CD14-positive monocyte (primary cell): ENCODE measurements around the gene LEPROT. TPM values are rescaled to one million over a fixed set of nuclear protein-coding genes. Genes with fewer than 3 reads are reported as not detected.

Experiments used
- DNase-seq, 3 donors: peaks; one replicate each; pipeline ENCODE4 v3.0.0-alpha.2; 2011 to 2022
- H2AFZ ChIP-seq: 2 replicates; pipeline ENCODE4 v1.6.0; 2012; ENCODE audit warnings: mild to moderate bottlenecking, low read depth, low read length, inconsistent platforms; ENCODE audit not compliant: insufficient read depth, poor library complexity, severe bottlenecking
- H3K27ac ChIP-seq, 2 donors: 1 replicate in 1 of 2; 2 replicates in 1 of 2; pipeline ENCODE4 v1.5.1; 2012 to 2013; ENCODE audit warnings: low read length in 2 of 2, control low read depth in 1 of 2, inconsistent platforms in 1 of 2, low read depth in 1 of 2, mild to moderate bottlenecking in 1 of 2
- H3K27me3 ChIP-seq, 2 donors: one replicate each; pipeline versions ENCODE4 v1.6.0 to v1.6.1; 2011 to 2013; ENCODE audit warnings: low read length in 2 of 2; ENCODE audit not compliant: control insufficient read depth in 2 of 2, insufficient read depth in 2 of 2
- H3K36me3 ChIP-seq, 2 donors: replicated peaks in 1 of 2; 1 replicate in 1 of 2; 2 replicates in 1 of 2; pipeline versions ENCODE4 v1.5.1 to v1.6.1; 2012 to 2013; ENCODE audit warnings: low read length in 2 of 2, control low read depth in 1 of 2, inconsistent platforms in 1 of 2, mild to moderate bottlenecking in 1 of 2; ENCODE audit not compliant: insufficient read depth in 2 of 2, control insufficient read depth in 1 of 2
- H3K4me1 ChIP-seq, 2 donors: 1 replicate in 1 of 2; 2 replicates in 1 of 2; pipeline versions ENCODE4 v1.5.1 to v1.6.1; 2012 to 2013; ENCODE audit warnings: low read length in 2 of 2, control low read depth in 1 of 2, inconsistent platforms in 1 of 2, mild to moderate bottlenecking in 1 of 2, moderate library complexity in 1 of 2; ENCODE audit not compliant: insufficient read depth in 2 of 2, control insufficient read depth in 1 of 2
- H3K4me2 ChIP-seq: replicated peaks from 2 replicates; pipeline ENCODE3; 2012; ENCODE audit warnings: low read length, moderate library complexity, mild to moderate bottlenecking; ENCODE audit not compliant: poor library complexity, severe bottlenecking; ENCODE audit errors: extremely low read depth
- H3K4me3 ChIP-seq, 3 experiments: fragments of 200-600 bp in 1 of 3; sonication (generic) in 1 of 3; replicated peaks in 1 of 3; 1 replicate in 2 of 3; 2 replicates in 1 of 3; pipeline ENCODE4 v1.5.1; 2011 to 2013; ENCODE audit warnings: low read length in 3 of 3, mild to moderate bottlenecking in 3 of 3, control low read depth in 2 of 3, low read depth in 2 of 3, inconsistent platforms in 1 of 3, moderate library complexity in 1 of 3
- H3K79me2 ChIP-seq: 2 replicates; pipeline ENCODE4 v1.6.0; 2012; ENCODE audit warnings: mild to moderate bottlenecking, control low read depth, inconsistent platforms, low read length, moderate library complexity; ENCODE audit not compliant: insufficient read depth
- H3K9ac ChIP-seq: 2 replicates; pipeline ENCODE4 v1.6.0; 2017; ENCODE audit warnings: low read length, mild to moderate bottlenecking; ENCODE audit not compliant: insufficient read depth, poor library complexity, severe bottlenecking
- H3K9me3 ChIP-seq, 2 donors: replicated peaks in 1 of 2; 1 replicate in 1 of 2; 2 replicates in 1 of 2; pipeline versions ENCODE4 v1.5.1 to v1.6.1; 2012 to 2013; ENCODE audit warnings: low read length in 2 of 2, control low read depth in 1 of 2; ENCODE audit not compliant: control insufficient read depth in 1 of 2, insufficient read depth in 1 of 2
- H4K20me1 ChIP-seq: 2 replicates; pipeline ENCODE4 v1.6.0; 2012; ENCODE audit warnings: mild to moderate bottlenecking, low read length, control low read depth, moderate library complexity; ENCODE audit not compliant: insufficient read depth
- H3K27ac Mint-ChIP-seq, 7 donors: one replicate each; pipeline ENCODE4 v1.8.0; 2020; ENCODE audit warnings: mild to moderate bottlenecking in 7 of 7, mixed read lengths in 7 of 7, moderate library complexity in 6 of 7, inconsistent platforms in 2 of 7
- H3K27me3 Mint-ChIP-seq, 3 donors: one replicate each; pipeline ENCODE4 v1.8.0; 2021 to 2022; ENCODE audit warnings: low read depth in 3 of 3, mild to moderate bottlenecking in 3 of 3, mixed read lengths in 3 of 3, moderate library complexity in 3 of 3, inconsistent platforms in 1 of 3
- H3K36me3 Mint-ChIP-seq, 2 donors: one replicate each; pipeline ENCODE4 v1.8.0; 2020; ENCODE audit warnings: mixed read lengths in 2 of 2, inconsistent platforms in 1 of 2, mild to moderate bottlenecking in 1 of 2
- H3K4me1 Mint-ChIP-seq: one replicate; pipeline ENCODE4 v1.8.0; 2020; ENCODE audit warnings: mild to moderate bottlenecking, mixed read lengths
- H3K4me3 Mint-ChIP-seq, 2 donors: one replicate each; pipeline ENCODE4 v1.8.0; 2020; ENCODE audit warnings: mild to moderate bottlenecking in 2 of 2, mixed read lengths in 2 of 2, moderate library complexity in 1 of 2
- H3K9me3 Mint-ChIP-seq, 7 donors: one replicate each; pipeline ENCODE4 v1.8.0; 2020 to 2022; ENCODE audit warnings: mixed read lengths in 7 of 7, mild to moderate bottlenecking in 6 of 7, moderate library complexity in 6 of 7, inconsistent platforms in 2 of 7
- WGBS: methylation state at CpG from one replicate; pipeline ENCODE4 v1.1.5; 2013; ENCODE audit warnings: missing lambda C conversion rate; ENCODE audit not compliant: insufficient coverage; 5-methylcytosine and 5-hydroxymethylcytosine counted together
- intact Hi-C, 2 donors: fragments of 100-400 bp; cut with micrococcal nuclease; formaldehyde crosslinking; loops; one replicate each; pipeline versions ENCODE4 v1.15.0 to v1.15.1; 2023
- polyA plus RNA-seq, 3 donors: library from polyadenylated mRNA; depleted of rRNA in 1 of 3; unstranded in 2 of 3; stranded (reverse) in 1 of 3; fragments of 300-500 nt in 2 of 3; fragments of >200 nt in 1 of 3; fragmentation: Illumina TruSeq in 2 of 3; gene quantifications; 1 replicate in 2 of 3; 2 replicates in 1 of 3; pipeline ENCODE4 v1.2.3, GENCODE V29; 2012 to 2021
- TF ChIP-seq, protein P1 (sequence below): fragments of 200-600 bp; IDR thresholded peaks from one replicate; pipeline ENCODE4 v1.8.0; 2022; ENCODE audit warnings: antibody characterized with exemption, mild to moderate bottlenecking

LEPROT gene
- polyA plus RNA-seq, 3 donors: 56.3 to 75.0 (median 74.7) TPM

DNA sequence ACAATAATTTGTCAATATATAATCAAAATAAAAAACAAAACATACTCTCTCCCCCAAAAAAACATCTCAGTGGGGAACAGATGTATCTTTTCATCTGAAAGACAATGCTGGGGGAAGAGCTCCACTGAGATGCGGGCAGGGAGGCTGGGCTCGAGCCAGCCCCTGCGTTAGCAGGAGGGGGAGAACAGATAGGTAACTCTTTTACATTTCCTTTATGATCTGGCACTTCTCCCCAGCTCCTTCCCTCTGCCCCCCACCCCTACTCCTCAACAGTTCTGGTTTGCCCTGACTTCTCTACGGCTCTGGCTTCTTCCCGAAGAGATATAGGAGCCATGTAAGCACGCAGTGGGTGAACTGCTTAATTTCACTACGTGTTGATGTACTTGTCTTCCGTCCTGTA, 12.4 kb downstream of the LEPROT start:
- H3K36me3 ChIP-seq: peaks cover 51 to 85% of the 10 kb centered on the region in 2 donors
- peaks cover 62 to 64% of the 10 kb centered on the region in 2 donors for H3K36me3 Mint-ChIP-seq
- H2AFZ ChIP-seq: no peak overlapping the region
- H3K9ac ChIP-seq: no peak overlapping the region
- no peaks in the 10 kb centered on the region for H3K27me3 Mint-ChIP-seq
- no CpG with 5 or more reads among the region's 8 CpGs for WGBS
- H3K27me3 ChIP-seq: no peaks in the 10 kb centered on the region
- H3K9me3 ChIP-seq: no peaks in the 10 kb centered on the region
- H3K4me2 ChIP-seq: no peak overlapping the region
- intact Hi-C loops: no loop called here
- no peak overlapping the region for H3K27ac ChIP-seq
- DNase-seq: no peak
- H3K79me2 ChIP-seq: peaks cover 7% of the 10 kb centered on the region
- H3K4me1 Mint-ChIP-seq: peaks cover 19% of the 10 kb centered on the region
- no peak overlapping the region for H3K27ac Mint-ChIP-seq
- peaks cover 0 to 2% (median 0%) of the 10 kb centered on the region in 7 donors for H3K9me3 Mint-ChIP-seq
- TF ChIP-seq, protein P1, sequence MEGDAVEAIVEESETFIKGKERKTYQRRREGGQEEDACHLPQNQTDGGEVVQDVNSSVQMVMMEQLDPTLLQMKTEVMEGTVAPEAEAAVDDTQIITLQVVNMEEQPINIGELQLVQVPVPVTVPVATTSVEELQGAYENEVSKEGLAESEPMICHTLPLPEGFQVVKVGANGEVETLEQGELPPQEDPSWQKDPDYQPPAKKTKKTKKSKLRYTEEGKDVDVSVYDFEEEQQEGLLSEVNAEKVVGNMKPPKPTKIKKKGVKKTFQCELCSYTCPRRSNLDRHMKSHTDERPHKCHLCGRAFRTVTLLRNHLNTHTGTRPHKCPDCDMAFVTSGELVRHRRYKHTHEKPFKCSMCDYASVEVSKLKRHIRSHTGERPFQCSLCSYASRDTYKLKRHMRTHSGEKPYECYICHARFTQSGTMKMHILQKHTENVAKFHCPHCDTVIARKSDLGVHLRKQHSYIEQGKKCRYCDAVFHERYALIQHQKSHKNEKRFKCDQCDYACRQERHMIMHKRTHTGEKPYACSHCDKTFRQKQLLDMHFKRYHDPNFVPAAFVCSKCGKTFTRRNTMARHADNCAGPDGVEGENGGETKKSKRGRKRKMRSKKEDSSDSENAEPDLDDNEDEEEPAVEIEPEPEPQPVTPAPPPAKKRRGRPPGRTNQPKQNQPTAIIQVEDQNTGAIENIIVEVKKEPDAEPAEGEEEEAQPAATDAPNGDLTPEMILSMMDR: no peak
- peaks cover 56% of the 10 kb centered on the region for H4K20me1 ChIP-seq
- H3K4me1 ChIP-seq: peaks cover 6 to 8% of the 10 kb centered on the region in 2 donors
- no peak overlapping the region for H3K4me3 Mint-ChIP-seq
- H3K4me3 ChIP-seq: no peak overlapping the region

- H3K4me1 ChIP-seq: peaks cover 6 to 8% of the 10 kb centered on the region in 2 donors
- no CpG with 5 or more reads among the region's 1 CpG for WGBS
- H3K27ac ChIP-seq: no peak overlapping the region
- peaks cover 7% of the 10 kb centered on the region for H3K79me2 ChIP-seq
- intact Hi-C loops: no loop called here
- H2AFZ ChIP-seq: no peak overlapping the region
- H3K9ac ChIP-seq: no peak overlapping the region
- Mint-ChIP-seq H3K27me3 (no peaks in the 10 kb centered on the region), H3K36me3 (peaks cover 52 to 54% of the 10 kb centered on the region in 2 donors), H3K9me3 (no peaks in the 10 kb centered on the region), H3K4me1 (peaks cover 13% of the 10 kb centered on the region), H3K4me3 (no peak overlapping the region), H3K27ac (peak overlapping the region in 1 of 7 donors; percentile 17)
- no peaks in the 10 kb centered on the region for H3K9me3 ChIP-seq
- H3K36me3 ChIP-seq: peaks cover 49 to 73% of the 10 kb centered on the region in 2 donors
- no peak for DNase-seq
- no peak overlapping the region for H3K4me2 ChIP-seq
- H3K27me3 ChIP-seq: no peaks in the 10 kb centered on the region
- TF ChIP-seq, protein P1: peak; percentile 35
- H3K4me3 ChIP-seq: no peak overlapping the region
- peaks cover 45% of the 10 kb centered on the region for H4K20me1 ChIP-seq
Observed at GRCh38 chr1:65434255-65434654, 13.8 kb downstream of the LEPROT start.
